K562 (cell line): ENCODE results near the gene NR3C2. TPM values are rescaled to one million over a fixed set of nuclear protein-coding genes. Genes with fewer than 3 reads are reported as not detected.

ENCODE experiments used
- ATF1 ChIP-seq, 2 experiments: fragments of 450-650 bp in 1 of 2; IDR thresholded peaks; 2 replicates each; pipeline ENCODE4 v1.6.1; 2016; ENCODE audit warnings: missing compliant biosample characterization in 1 of 2, missing genetic modification characterization in 1 of 2
- FIP1L1 ChIP-seq: fragments of 200-400 bp; formaldehyde crosslinking; IDR thresholded peaks from 2 replicates; pipeline ENCODE4 v1.6.1; 2018; ENCODE audit warnings: mild to moderate bottlenecking, low read depth, low read length; ENCODE audit not compliant: poor library complexity, severe bottlenecking
- PHF8 ChIP-seq: fragments of 200-600 bp; sonication (generic); IDR thresholded peaks from 2 replicates; pipeline ENCODE4 v1.6.1; 2012; ENCODE audit warnings: mixed run types, mild to moderate bottlenecking, inconsistent platforms, low read length, moderate library complexity, borderline replicate concordance
- RAD51 ChIP-seq: fragments of 450-650 bp; IDR thresholded peaks from 2 replicates; pipeline ENCODE4 v1.7.1; 2016; ENCODE audit warnings: low read depth, mild to moderate bottlenecking, borderline replicate concordance
- ZFX ChIP-seq: sonication (generic); formaldehyde crosslinking; IDR thresholded peaks from 2 replicates; pipeline ENCODE4 v1.8.0; 2022; ENCODE audit warnings: mild to moderate bottlenecking, missing genetic modification reagents, moderate library complexity
- ZNF217 ChIP-seq: sonication (generic); formaldehyde crosslinking; IDR thresholded peaks from 2 replicates; pipeline ENCODE4 v1.8.0; 2022; ENCODE audit warnings: mild to moderate bottlenecking, missing genetic modification reagents
- polyA plus RNA-seq, 8 experiments: library from polyadenylated mRNA; depleted of rRNA in 4 of 8; stranded (reverse) in 5 of 8; unstranded in 3 of 8; fragments of >200 nt; fragmentation: Nextera tagmentation in 2 of 8; fragmentation: Illumina TruSeq in 1 of 8; extraction: Ambion mirVana in 2 of 8; extraction: Trizol in 1 of 8; gene quantifications; 2 replicates each; pipeline versions ENCODE4 v1.2.1 to v1.2.3, GENCODE V29; 2011 to 2014; ENCODE audit warnings: inconsistent platforms in 1 of 8, missing spikeins in 1 of 8
- total RNA-seq, 7 experiments: library from RNA; depleted of rRNA in 6 of 7; stranded (reverse); fragments of >200 nt in 6 of 7; fragmentation: Illumina TruSeq in 2 of 7; extraction: Trizol in 2 of 7; gene quantifications; 2 replicates each; pipeline versions ENCODE4 v1.2.1 to v1.2.3, GENCODE V29; 2011 to 2021; ENCODE audit warnings: low replicate concordance in 1 of 7
- TF ChIP-seq, protein P1 (sequence below): fragments of 450-650 bp; formaldehyde crosslinking; IDR thresholded peaks from 2 replicates; pipeline ENCODE4 v1.4.0; 2020; ENCODE audit warnings: mild to moderate bottlenecking, moderate library complexity
- TF ChIP-seq, protein P2 (sequence below): sonication (generic); formaldehyde crosslinking; IDR thresholded peaks from 2 replicates; pipeline ENCODE4 v1.8.0; 2023; ENCODE audit warnings: mild to moderate bottlenecking, missing genetic modification reagents

NR3C2 gene
- total and polyA plus RNA-seq, 9 of the 15 experiments (the other 6 are each of a cell fraction or from before 2014, with no cell fraction given), result 0.01 to 0.28 (median 0.16) TPM; not detected in 2

GRCh38 chr4:148442832-148443511 is 758 bp upstream of the NR3C2 start (continued):
- TF ChIP-seq, protein P1, sequence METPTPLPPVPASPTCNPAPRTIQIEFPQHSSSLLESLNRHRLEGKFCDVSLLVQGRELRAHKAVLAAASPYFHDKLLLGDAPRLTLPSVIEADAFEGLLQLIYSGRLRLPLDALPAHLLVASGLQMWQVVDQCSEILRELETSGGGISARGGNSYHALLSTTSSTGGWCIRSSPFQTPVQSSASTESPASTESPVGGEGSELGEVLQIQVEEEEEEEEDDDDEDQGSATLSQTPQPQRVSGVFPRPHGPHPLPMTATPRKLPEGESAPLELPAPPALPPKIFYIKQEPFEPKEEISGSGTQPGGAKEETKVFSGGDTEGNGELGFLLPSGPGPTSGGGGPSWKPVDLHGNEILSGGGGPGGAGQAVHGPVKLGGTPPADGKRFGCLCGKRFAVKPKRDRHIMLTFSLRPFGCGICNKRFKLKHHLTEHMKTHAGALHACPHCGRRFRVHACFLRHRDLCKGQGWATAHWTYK, result no peak
- TF ChIP-seq PHF8, result no peak; the same call in 1 of the 2 replicates
- no peak for TF ChIP-seq ZNF217 (CRISPR knock-in tag)
- no peak for TF ChIP-seq ATF1 (CRISPR knock-in tag; IDR thresholded peaks at IDR 0.05)
- peak; percentile 63 for TF ChIP-seq ATF1 (tag; IDR thresholded peaks at IDR 0.05)
- TF ChIP-seq ZFX (CRISPR knock-in tag), result peak; percentile 1; the same call in 1 of the 2 replicates
- TF ChIP-seq, protein P2, sequence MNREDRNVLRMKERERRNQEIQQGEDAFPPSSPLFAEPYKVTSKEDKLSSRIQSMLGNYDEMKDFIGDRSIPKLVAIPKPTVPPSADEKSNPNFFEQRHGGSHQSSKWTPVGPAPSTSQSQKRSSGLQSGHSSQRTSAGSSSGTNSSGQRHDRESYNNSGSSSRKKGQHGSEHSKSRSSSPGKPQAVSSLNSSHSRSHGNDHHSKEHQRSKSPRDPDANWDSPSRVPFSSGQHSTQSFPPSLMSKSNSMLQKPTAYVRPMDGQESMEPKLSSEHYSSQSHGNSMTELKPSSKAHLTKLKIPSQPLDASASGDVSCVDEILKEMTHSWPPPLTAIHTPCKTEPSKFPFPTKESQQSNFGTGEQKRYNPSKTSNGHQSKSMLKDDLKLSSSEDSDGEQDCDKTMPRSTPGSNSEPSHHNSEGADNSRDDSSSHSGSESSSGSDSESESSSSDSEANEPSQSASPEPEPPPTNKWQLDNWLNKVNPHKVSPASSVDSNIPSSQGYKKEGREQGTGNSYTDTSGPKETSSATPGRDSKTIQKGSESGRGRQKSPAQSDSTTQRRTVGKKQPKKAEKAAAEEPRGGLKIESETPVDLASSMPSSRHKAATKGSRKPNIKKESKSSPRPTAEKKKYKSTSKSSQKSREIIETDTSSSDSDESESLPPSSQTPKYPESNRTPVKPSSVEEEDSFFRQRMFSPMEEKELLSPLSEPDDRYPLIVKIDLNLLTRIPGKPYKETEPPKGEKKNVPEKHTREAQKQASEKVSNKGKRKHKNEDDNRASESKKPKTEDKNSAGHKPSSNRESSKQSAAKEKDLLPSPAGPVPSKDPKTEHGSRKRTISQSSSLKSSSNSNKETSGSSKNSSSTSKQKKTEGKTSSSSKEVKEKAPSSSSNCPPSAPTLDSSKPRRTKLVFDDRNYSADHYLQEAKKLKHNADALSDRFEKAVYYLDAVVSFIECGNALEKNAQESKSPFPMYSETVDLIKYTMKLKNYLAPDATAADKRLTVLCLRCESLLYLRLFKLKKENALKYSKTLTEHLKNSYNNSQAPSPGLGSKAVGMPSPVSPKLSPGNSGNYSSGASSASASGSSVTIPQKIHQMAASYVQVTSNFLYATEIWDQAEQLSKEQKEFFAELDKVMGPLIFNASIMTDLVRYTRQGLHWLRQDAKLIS (CRISPR knock-in tag), result 0 out of 2 replicates have a peak, but pooled peaks have one; percentile 70
- TF ChIP-seq RAD51, result no peak
- no peak for TF ChIP-seq FIP1L1
